ENCODE data around the gene EIF3L.
"Not testable (repeated sequence)": the region's sequence is repeated elsewhere in the genome, so short reads cannot be mapped to it uniquely, and the experiment has no call there.

EIF3L gene

DNA sequence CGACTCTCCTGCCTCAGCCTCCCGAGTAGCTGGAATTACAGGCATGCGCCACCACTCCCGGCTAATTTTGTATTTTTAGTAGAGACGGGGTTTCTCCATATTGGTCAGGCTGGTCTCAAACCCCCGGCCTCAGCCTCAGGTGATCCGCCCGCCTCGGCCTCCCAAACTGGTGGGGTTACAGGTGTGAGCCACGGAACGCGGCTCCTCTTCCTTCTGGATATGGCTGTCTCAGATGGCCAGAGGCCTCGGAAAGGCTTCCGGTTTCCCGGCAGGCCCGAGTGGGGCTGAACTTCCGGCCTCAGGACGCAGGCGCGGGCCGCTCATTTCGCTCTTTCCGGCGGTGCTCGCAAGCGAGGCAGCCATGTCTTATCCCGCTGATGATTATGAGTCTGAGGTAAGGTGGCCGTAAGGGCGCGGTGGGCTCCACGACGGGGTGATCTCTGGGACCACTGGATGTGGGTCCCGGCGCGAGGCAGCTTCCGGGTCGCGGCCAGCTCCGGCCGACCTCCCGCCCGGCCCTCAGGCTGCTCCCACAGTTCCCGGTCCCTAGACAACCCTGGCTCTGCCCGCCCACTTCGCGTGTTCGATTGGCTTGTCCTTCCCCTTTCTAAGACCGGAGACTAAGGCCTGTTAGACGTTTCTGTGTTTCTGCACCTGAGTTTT lies at the start of gene EIF3L:
Gene EIF3L (plus strand): TSS at position 331 of the 663 bp plus-strand sequence. CDS start 31 bp downstream, at position 362.
- peak; percentile 76 to 82 for DNase-seq (ENCODE audit: low read depth in 2 of 2)

DNA sequence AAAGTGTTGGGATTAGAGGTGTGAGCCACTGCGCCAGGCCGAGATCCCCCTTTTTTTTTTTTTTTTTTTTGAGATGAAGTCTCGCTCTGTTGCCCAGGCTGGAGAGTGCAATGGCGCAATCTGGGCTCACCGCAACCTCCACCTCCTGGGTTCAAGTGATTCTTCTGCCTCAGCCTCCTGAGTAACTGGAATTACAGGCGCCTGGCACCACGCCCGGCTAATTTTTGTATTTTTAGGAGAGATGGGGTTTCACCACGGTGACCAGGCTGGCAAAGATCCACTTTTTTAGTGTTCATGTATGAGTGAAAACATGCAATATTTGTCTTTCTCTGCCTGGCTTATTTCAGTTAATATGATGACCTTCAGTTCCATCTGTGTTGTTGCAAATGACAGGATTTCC lies 49.2 kb upstream of the EIF3L start:
- not testable (repeated sequence) for DNase-seq (ENCODE audit: low read depth in 2 of 2)

DNA sequence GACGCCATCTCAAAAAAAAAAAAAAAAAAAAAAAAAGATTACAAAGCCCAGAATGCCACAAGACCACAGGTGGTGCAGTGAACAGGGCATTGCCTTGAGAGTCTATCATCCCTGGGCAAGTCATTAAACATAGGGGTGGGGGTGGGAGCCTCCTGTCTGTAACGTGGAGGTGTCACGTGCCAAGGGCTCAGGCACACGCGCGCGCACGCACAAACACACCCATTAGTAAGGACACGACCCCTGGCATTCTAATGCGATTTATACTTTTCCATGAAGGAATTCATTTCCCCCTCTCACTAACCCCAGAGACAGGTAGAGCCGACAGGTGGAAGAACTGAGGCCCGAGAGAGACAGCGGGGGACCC lies 47.3 kb upstream of the EIF3L start:
- no peak for DNase-seq (ENCODE audit: low read depth in 2 of 2)

DNA sequence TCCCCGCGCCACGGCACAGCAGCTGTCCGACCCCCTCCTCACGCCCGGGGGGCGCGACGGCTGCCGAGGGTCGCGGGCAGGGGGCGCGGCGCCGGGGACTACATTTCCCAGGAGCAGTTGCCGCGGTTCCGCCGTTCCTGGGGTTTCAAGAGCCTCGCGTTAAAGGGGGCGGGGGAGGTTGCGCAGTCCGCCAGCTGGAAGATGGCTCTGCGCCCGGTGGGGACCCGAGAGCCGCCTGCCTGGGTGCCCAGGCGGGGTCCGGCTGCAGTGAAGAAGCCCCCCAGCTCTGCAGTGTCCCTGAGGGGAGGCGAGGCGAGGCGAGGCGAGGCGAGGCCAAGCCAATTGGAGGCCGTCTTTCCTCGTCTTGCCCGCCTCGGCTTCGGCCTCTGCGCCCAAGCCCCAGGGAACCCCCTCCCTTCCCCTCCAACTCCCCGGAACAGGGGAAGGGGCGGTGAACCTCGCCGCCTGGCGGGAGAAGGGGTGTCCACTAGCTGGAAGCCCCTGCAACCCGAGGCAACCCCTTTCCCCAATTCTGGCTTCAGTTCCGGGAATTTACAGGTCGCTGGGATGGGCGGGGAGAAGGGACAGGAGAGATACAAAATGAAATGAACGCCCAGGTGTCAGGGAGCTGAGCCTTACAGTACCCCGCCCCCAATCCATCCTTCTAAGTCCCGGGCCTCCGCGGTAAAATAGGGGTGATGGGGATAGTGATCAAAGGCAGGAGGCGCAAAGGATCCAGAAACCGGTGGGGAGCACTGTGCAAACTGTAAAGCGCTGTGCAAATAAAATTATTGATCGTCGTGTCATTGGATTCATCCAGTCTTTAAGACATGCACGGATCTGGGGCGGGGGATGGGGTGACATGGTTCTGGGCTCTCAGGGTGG lies 46.7 kb upstream of the EIF3L start:
- DNase-seq (ENCODE audit: low read depth in 2 of 2), result no peak

DNA sequence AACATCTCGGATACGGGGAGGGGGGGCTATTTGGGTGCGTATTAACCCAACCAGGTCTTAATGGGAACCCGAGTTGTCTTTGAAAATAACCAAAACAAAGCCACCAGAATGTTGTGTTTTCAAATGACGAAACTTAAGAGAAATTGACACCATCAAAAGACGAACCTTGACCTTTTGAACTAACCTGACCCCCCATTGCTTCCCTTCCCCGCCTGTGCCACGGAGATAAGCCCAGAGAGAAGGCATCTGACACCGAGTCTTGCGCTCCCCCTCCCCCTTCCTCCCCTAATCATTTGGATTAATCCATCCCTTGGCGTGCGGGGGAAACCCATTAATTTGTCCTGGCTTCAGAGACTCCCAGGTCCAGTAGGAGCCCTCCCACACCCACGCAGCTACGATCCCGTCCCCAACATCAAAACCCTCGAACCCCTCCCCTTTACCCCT lies 46.0 kb upstream of the EIF3L start:
- no peak for DNase-seq (ENCODE audit: low read depth in 2 of 2)

DNA sequence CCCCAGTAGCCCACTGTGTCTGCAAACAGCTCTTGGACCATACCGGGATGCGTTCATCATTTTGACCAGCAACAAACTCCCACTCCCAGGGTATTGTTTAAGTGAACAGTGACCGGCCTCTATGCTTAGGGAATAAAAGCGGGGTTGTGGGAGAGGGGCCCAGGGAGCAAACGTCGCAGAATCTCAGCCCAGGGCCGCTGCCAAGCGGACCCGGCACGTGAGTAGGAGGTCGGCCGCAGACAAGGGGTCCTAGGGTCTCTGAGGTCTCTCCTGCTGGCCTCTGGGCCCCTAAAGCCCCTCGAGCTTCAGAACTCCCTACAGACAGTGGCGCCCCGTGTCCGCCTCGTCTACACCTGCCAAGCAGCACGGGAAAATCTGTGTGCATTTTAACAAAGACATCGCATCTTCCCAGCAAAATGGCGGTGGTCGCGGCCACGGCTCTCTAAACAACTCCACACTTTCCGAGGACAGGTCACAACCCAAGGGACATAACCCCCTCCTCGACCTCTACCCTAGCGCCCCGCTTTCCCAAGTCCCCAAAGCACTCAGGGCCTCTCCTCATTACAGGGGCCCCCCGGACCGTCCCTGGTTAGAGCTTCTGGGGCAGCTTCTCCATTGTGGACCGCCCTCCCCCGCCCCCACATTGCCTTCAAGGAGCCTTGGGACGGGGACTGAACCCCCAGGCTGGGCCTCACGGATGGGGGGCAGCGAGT lies 45.4 kb upstream of the EIF3L start:
- no peak for DNase-seq (ENCODE audit: low read depth in 2 of 2)

DNA sequence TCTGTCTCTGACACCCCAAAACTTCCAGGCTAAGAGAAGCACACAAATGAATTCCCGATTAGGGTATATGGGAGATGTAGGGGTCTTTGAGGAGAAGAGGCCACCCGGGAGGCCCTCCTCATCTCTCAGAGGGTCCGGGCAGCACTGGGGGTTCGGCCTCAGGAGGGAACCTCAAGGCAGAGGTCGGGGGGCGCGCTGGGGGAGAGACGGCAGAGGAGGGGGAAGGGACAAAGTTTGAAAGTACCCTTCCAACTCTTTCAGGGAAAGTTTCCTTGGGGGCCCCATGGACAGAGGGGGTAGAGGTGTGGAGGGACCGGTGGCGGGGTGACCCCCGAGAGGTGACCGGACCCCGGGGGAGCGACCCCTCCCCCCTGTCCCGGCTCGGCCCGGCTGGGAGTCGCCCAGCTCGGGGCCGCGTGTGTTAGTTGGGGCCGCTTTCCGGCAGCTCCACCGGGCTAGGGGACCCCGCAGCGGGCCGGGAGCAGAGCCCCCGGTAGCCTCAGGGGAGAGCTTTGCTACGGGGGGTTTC lies 44.8 kb upstream of the EIF3L start:
- DNase-seq (ENCODE audit: low read depth in 2 of 2), result no peak

DNA sequence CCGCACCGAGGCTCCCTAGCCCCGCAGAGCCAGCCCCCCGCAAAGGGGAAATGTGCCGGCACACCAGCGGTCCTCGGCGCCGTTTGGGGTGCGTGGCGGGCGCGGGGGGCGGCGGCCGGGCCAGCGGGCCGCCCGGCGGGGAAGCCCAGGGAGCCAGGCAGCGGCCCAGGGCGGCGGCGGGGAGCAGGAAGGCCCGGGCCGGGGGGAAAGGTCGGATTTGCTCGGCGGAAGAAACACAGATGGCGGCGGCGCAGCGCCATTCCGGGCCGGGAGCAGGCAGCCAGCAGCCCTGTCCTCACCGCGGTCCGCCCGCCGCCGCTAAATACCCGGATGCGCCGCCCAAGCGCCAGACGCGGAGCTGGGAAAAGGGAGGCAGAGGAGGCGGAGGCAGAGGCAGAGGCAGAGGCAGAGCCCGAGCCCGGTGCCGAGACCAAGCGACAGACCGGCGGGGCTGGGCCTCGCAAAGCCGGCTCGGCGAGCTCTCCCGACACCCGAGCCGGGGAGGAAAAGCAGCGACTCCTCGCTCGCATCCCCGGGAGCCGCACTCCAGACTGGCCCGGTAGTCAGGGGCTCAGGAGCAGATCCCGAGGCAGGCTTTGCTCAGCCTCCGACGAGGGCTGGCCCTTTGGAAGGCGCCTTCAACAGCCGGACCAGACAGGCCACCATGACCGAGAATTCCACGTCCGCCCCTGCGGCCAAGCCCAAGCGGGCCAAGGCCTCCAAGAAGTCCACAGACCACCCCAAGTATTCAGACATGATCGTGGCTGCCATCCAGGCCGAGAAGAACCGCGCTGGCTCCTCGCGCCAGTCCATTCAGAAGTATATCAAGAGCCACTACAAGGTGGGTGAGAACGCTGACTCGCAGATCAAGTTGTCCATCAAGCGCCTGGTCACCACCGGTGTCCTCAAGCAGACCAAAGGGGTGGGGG lies 44.1 kb upstream of the EIF3L start:
- peak; percentile 40 to 66 for DNase-seq (ENCODE audit: low read depth in 2 of 2)

DNA sequence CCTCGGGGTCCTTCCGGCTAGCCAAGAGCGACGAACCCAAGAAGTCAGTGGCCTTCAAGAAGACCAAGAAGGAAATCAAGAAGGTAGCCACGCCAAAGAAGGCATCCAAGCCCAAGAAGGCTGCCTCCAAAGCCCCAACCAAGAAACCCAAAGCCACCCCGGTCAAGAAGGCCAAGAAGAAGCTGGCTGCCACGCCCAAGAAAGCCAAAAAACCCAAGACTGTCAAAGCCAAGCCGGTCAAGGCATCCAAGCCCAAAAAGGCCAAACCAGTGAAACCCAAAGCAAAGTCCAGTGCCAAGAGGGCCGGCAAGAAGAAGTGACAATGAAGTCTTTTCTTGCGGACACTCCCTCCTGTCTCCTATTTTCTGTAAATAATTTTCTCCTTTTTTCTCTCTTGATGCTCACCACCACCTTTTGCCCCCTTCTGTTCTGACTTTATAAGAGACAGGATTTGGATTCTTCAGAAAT lies 43.4 kb upstream of the EIF3L start:
- no peak for DNase-seq (ENCODE audit: low read depth in 2 of 2)

DNA sequence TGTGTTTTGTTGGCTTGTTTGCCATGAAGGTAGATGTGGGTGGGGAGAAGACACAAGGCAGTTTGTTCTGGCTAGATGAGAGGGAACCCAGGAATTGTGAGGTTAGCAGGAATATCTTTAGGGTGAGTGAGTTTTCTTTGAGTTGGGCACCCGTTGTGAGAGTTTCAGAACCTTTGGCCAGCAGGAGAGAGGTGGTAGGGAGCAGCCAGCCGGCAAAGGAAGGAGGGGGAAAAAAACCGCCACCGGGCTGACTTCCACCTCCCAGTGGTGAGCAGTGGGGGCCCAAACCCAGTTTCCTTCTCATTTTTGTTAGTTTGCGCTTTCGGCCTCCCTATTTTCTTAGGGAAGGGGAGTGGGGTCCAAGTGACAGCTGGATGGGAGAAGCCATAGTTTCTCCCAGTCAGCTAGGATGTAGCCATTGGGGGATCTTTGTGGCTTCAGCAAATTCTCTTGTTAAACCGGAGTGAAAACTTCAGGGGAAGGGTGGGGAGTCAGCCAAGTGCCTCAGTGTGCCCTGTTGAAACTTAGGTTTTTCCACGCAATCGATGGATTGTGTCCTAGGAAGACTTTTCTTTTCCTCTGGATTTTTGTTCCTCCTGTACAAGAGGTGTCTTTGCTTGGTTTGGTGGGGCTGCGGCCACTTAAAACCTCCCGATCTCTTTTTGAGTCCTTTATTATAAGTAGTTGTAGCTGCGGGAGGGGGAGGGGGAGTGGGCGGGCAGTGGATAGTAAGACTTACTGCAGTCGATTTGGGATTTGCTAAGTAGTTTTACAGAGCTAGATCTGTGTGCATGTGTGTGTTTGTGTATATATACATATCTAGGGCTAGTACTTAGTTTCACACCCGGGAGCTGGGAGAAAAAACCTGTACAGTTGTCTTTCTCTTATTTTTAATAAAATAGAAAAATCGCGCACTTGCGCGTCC lies 42.5 kb upstream of the EIF3L start:
- DNase-seq (ENCODE audit: low read depth in 2 of 2), result no peak

DNA sequence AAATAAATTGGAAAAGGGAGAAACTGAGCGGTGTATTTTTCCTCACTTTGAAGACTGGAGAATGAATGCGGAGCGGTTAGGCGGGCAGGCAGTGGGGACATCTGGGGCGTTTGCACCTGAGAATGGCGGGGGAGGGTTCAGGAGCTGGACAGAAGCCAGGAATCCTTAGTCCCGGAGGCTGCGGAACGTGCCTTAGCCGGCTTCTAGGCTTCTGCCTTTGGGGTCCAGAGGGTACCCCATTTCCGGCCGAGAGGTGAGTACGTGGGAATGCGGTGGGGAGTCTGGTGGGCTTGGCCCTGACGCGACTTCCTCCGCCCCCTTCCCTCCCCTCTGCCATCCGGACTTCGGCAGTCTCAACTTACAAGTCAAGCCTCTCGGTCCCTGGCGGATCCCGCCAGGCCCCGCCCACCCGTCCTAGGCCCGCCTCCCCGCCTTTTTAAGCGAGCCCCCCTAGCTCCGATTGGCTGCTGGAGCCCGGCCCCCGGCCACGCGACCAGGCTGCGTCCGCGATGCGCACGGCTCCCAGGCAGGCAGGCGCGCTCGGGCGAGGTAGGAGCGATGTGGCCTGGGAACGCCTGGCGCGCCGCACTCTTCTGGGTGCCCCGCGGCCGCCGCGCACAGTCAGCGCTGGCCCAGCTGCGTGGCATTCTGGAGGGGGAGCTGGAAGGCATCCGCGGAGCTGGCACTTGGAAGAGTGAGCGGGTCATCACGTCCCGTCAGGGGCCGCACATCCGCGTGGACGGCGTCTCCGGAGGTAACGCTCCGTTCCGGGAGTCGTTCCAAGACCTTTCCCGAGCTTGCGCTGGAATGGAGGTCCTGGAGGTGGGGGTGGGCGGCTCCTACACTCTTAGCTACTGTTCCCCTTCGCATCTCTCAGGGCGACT lies 41.6 kb upstream of the EIF3L start, which contains the start of gene GCAT:
Gene GCAT (plus strand): TSS at position 525 of the 884 bp plus-strand sequence. CDS start 34 bp downstream, at position 559.
- peak; percentile 79 to 90 for DNase-seq (ENCODE audit: low read depth in 2 of 2)

DNA sequence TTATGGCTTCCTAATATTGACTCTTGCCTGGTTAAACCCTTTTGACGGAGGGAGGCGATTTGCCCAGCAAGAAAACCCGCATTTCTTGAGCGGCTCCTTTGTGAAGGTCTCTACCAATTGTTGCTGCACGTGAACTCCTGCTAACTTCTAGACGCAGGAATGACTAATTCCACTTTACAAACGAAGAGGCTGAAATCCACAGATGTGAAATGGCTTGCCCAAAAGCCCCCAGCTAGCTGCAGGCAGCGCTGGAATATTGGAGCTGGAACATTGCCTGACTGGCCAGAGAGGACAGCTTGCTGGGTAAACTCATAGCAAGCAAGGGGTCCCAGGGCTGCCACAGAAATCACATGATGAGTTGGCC lies 40.9 kb upstream of the EIF3L start:
- no peak for DNase-seq (ENCODE audit: low read depth in 2 of 2)

DNA sequence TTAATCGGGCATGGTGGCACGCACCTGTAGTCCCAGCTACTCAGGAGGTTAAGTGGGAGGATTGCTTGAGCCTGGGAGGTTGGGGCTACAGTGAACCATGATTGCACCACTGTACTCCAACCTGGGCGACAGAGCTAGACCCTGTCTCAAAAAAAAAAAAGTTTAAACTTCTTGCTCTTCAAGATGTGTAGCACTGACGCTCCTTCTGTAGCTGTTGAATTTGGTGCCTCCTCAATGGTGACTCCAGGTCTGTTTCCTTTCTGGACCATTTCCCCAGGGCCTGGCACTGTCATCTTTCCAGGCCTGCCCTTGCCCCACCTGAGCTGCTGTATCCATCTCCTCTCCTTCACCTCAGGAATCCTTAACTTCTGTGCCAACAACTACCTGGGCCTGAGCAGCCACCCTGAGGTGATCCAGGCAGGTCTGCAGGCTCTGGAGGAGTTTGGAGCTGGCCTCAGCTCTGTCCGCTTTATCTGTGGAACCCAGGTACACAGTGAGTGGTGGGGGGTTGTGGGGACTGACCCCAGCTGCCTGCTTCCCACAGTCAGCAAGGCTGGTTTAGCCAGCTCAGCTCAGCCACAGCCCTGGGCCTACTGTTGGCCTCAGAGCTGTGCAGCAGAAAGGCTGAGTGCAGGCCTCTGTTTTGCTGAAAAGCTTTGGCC lies 39.4 kb upstream of the EIF3L start:
- DNase-seq (ENCODE audit: low read depth in 2 of 2), result no peak

DNA sequence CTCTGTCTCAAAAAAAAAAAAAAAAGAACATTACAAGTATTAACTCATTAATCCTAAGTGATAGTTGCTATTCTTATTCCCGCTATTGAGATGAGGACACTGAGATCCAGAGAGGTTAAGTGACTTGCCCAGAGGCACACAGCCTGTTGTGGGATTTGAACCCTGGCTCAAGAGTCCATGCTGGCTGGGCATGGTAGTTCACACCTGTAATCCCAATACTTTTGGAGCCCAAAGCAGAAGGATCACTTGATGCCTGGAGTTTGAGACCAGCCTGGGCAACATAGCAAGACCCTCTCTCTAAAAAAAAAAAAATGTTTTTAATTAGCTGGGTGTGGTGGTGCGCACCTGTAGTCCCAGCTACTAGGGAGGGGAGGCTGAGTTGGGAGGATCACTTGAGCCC lies 37.4 kb upstream of the EIF3L start:
- no peak for DNase-seq (ENCODE audit: low read depth in 2 of 2)

DNA sequence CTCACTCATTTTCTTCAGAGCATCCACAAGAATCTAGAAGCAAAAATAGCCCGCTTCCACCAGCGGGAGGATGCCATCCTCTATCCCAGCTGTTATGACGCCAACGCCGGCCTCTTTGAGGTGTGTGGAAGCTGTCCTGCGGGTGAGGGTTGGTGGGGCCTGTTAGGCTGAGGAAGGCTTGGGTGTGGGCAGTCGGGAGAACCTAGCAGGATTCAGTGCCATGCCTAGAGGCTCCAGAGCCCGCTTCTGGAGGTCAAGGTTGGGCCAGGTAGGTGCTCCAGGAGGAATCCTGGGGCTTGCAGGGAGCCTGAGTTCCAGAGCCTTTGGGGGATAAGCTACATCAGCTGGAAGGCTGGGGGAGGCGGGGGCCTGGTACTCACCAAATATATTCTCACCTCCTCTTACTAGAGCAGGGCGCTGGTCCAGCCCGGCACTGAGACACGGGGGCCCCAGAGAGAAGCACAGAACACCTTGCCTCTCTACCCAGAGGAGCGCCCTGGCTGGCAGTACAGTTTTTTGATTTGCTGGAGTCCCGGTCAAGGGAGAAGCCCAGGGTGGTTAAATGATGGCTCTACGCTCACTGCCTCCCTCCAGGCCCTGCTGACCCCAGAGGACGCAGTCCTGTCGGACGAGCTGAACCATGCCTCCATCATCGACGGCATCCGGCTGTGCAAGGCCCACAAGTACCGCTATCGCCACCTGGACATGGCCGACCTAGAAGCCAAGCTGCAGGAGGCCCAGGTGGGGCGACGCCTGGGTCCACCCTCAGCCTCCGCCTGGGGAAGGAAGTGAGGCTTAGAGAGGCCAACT lies 36.1 kb upstream of the EIF3L start:
- no peak for DNase-seq (ENCODE audit: low read depth in 2 of 2)

DNA sequence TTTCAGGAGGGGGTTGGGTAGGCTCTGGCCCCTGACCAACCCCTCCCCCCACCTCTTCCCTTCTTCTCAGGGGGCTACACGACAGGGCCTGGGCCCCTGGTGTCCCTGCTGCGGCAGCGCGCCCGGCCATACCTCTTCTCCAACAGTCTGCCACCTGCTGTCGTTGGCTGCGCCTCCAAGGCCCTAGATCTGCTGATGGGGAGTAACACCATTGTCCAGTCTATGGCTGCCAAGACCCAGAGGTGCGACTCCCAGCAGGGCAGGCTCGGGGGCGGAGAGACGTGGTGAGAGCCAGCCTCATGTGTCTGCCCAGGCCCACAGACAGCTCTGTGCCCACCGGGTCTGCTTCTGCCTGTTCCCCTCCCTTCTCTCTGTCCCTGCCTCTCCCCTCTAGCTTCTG lies 33.6 kb upstream of the EIF3L start:
- no peak for DNase-seq (ENCODE audit: low read depth in 2 of 2)

DNA sequence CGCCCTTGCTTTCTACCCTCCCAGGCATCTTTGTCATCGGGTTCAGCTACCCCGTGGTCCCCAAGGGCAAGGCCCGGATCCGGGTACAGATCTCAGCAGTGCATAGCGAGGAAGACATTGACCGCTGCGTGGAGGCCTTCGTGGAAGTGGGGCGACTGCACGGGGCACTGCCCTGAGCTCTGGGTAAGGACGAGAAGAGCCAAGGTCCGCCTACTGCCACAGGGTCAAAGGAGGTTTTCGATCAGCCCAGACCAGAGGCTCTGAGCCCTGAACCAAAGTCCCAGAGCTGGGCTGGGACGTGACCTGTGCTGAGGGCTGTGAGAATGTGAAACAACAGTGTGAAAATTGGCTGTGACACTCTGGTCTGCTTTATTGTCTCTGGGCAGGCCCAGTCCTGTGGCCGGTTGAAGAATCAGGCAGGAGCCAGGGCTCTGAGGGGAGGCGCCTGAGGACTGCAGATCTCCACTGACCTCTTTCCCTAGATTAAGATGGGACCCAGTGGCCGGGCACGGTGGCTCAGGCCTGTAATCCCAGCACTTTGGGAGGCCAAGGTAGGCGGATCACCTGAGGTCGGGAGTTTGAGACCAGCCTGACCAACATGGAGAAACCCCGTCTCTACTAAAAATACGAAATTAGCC lies 32.6 kb upstream of the EIF3L start:
- DNase-seq (ENCODE audit: low read depth in 2 of 2), result no peak
